MG63 (cell line): Measurements from ENCODE around the gene ETHE1. TPM values are rescaled to one million over a fixed set of nuclear protein-coding genes. Genes with fewer than 3 reads are reported as not detected.

Source experiments
- DNase-seq: peaks from one replicate; pipeline ENCODE4 v3.0.0-alpha.2; 2020
- H3K27me3 ChIP-seq: fragments of 250-450 bp; sonication (Bioruptor Pico); 2 replicates; pipeline ENCODE4 v1.5.1; 2020; ENCODE audit warnings: mild to moderate bottlenecking, moderate library complexity
- H3K36me3 ChIP-seq: fragments of 250-450 bp; sonication (Bioruptor Pico); 2 replicates; pipeline ENCODE4 v1.5.1; 2020; ENCODE audit warnings: mild to moderate bottlenecking, moderate library complexity
- H3K4me3 ChIP-seq: fragments of 250-450 bp; sonication (Bioruptor Pico); 2 replicates; pipeline ENCODE4 v1.5.1; 2020; ENCODE audit warnings: mild to moderate bottlenecking, moderate library complexity
- H3K9me3 ChIP-seq: fragments of 250-450 bp; sonication (Bioruptor Pico); 2 replicates; pipeline ENCODE4 v1.5.1; 2020; ENCODE audit warnings: mild to moderate bottlenecking, moderate library complexity
- total RNA-seq: library from RNA; depleted of rRNA; stranded (reverse); fragments of >200 nt; shearing (Covaris generic); gene quantifications from 2 replicates; pipeline ENCODE4 v1.2.3, GENCODE V29; 2014; ENCODE audit warnings: low replicate concordance; rRNA removed

The ETHE1 gene
- total RNA-seq, 1 experiment from 2014 or later = 101 TPM

GRCh38 chr19:43466793-43467192, 60.2 kb downstream of the ETHE1 start:
- no peak overlapping the region for H3K4me3 ChIP-seq
- peaks cover 2% of the 10 kb centered on the region; the same call in 1 of the 2 replicates for H3K27me3 ChIP-seq
- H3K9me3 ChIP-seq = no peaks in the 10 kb centered on the region
- DNase-seq = no peak
- no peaks in the 10 kb centered on the region for H3K36me3 ChIP-seq

- H3K27me3 ChIP-seq = peaks cover 2% of the 10 kb centered on the region; the same call in 1 of the 2 replicates
- DNase-seq = no peak
- H3K9me3 ChIP-seq = no peaks in the 10 kb centered on the region
- peak within 1 kb of the TSS; percentile 70 for H3K4me3 ChIP-seq
- no peaks in the 10 kb centered on the region for H3K36me3 ChIP-seq
These were observed 61.4 kb downstream of the ETHE1 start, which contains the start of gene LYPD3 for GRCh38 chr19:43465468-43466120. Gene LYPD3, minus strand, starts transcription at chr19:43465608. Its CDS starts 37 bp downstream, at chr19:43465571.

- DNase-seq = no peak
- no peaks in the 10 kb centered on the region for H3K9me3 ChIP-seq
- H3K27me3 ChIP-seq = peaks cover 2% of the 10 kb centered on the region; the same call in 1 of the 2 replicates
- H3K4me3 ChIP-seq = peak overlapping the region; percentile 70
- no peaks in the 10 kb centered on the region for H3K36me3 ChIP-seq
These were observed 62.7 kb downstream of the ETHE1 start for GRCh38 chr19:43464134-43464775.

GRCh38 chr19:43463381-43464133, 63.4 kb downstream of the ETHE1 start:
- Histone ChIP-seq H3K4me3 (peak overlapping the region; percentile 70), H3K27me3 (peaks cover 2% of the 10 kb centered on the region; the same call in 1 of the 2 replicates), H3K36me3 (no peaks in the 10 kb centered on the region), H3K9me3 (no peaks in the 10 kb centered on the region)
- peak; percentile 96 for DNase-seq

GRCh38 chr19:43462785-43463380, 64.1 kb downstream of the ETHE1 start:
- H3K27me3 ChIP-seq = peaks cover 2% of the 10 kb centered on the region; the same call in 1 of the 2 replicates
- DNase-seq = no peak
- H3K36me3 ChIP-seq = no peaks in the 10 kb centered on the region
- peak overlapping the region; percentile 70 for H3K4me3 ChIP-seq
- H3K9me3 ChIP-seq = no peaks in the 10 kb centered on the region

- H3K4me3 ChIP-seq = no peak overlapping the region
- no peaks in the 10 kb centered on the region for H3K36me3 ChIP-seq
- H3K27me3 ChIP-seq = peaks cover 2% of the 10 kb centered on the region; the same call in 1 of the 2 replicates
- H3K9me3 ChIP-seq = no peaks in the 10 kb centered on the region
- DNase-seq = no peak
These were observed 64.6 kb downstream of the ETHE1 start for GRCh38 chr19:43462383-43462782.

GRCh38 chr19:43461303-43461702, 65.7 kb downstream of the ETHE1 start:
- H3K9me3 ChIP-seq = no peaks in the 10 kb centered on the region
- no peak for DNase-seq
- H3K27me3 ChIP-seq = peaks cover 2% of the 10 kb centered on the region; the same call in 1 of the 2 replicates
- no peaks in the 10 kb centered on the region for H3K36me3 ChIP-seq
- no peak overlapping the region for H3K4me3 ChIP-seq

- H3K36me3 ChIP-seq = no peaks in the 10 kb centered on the region
- H3K9me3 ChIP-seq = no peaks in the 10 kb centered on the region
- H3K27me3 ChIP-seq = peaks cover 2% of the 10 kb centered on the region; the same call in 1 of the 2 replicates
- no peak for DNase-seq
- H3K4me3 ChIP-seq = no peak overlapping the region
These were observed 66.5 kb downstream of the ETHE1 start for GRCh38 chr19:43460362-43461016.

GRCh38 chr19:43457809-43458208, 69.2 kb downstream of the ETHE1 start:
- H3K27me3 ChIP-seq = peaks cover under 1% of the 10 kb centered on the region; the same call in 1 of the 2 replicates
- DNase-seq = no peak
- H3K4me3 ChIP-seq = no peak overlapping the region
- no peaks in the 10 kb centered on the region for H3K9me3 ChIP-seq
- H3K36me3 ChIP-seq = no peaks in the 10 kb centered on the region

Other genes starting within 250 kb of the ETHE1 start
- 2.7 and 4.9 TPM in 2 replicates for gene CD177, start 173.5 kb downstream of the ETHE1 start, total RNA-seq
- gene TEX101, start 112.3 kb downstream of the ETHE1 start, total RNA-seq = not detected in 2 replicates
- not detected in 2 replicates for gene LYPD3, start 61.6 kb downstream of the ETHE1 start, total RNA-seq
- 3.5 and 10.5 TPM in 2 replicates for gene PHLDB3, start 22.5 kb downstream of the ETHE1 start, total RNA-seq
- not detected in 2 replicates for gene ZNF575, start 6.0 kb upstream of the ETHE1 start, total RNA-seq
- 49.7 and 59.3 TPM in 2 replicates for gene XRCC1, start 48.3 kb upstream of the ETHE1 start, total RNA-seq
- 2.3 TPM in 1 of 2 replicates, not detected in the other for gene PINLYP, start 48.6 kb upstream of the ETHE1 start, total RNA-seq
- 13.3 and 16.9 TPM in 2 replicates for gene IRGQ, start 68.9 kb upstream of the ETHE1 start, total RNA-seq
- 15.9 and 26.1 TPM in 2 replicates for gene ZNF576, start 69.4 kb upstream of the ETHE1 start, total RNA-seq
- not detected in 2 replicates for gene SRRM5, start 84.9 kb upstream of the ETHE1 start, total RNA-seq
- gene ZNF428, start 92.4 kb upstream of the ETHE1 start, total RNA-seq = 45.8 and 101 TPM in 2 replicates
- gene CADM4, start 112.6 kb upstream of the ETHE1 start, total RNA-seq = 0.22 and 3.0 TPM in 2 replicates
- gene PLAUR, start 143.0 kb upstream of the ETHE1 start, total RNA-seq = 14.7 and 43.2 TPM in 2 replicates
- gene IRGC, start 188.9 kb upstream of the ETHE1 start, total RNA-seq = not detected in 2 replicates
- gene SMG9, start 227.8 kb upstream of the ETHE1 start, total RNA-seq = 40.8 and 58.6 TPM in 2 replicates